K562 (cell line): ENCODE results near the gene CLASP1. TPM values are rescaled to one million over a fixed set of nuclear protein-coding genes. Genes with fewer than 3 reads are reported as not detected.

ENCODE experiments used
- BHLHE40 ChIP-seq: IDR thresholded peaks from 2 replicates; pipeline ENCODE4 v1.6.1; 2011; ENCODE audit warnings: low read length, improper control_type of control experiment
- CCNT2 ChIP-seq: IDR thresholded peaks from 2 replicates; pipeline ENCODE4 v1.6.1; 2011; ENCODE audit warnings: borderline replicate concordance, low read depth, mild to moderate bottlenecking, moderate library complexity, mixed read lengths, low read length; ENCODE audit not compliant: insufficient read length; ENCODE audit errors: extremely low read depth
- CREB3L1 ChIP-seq: fragments of 450-650 bp; IDR thresholded peaks from 2 replicates; pipeline ENCODE4 v1.6.1; 2014; ENCODE audit warnings: low read depth, mild to moderate bottlenecking, moderate library complexity, borderline replicate concordance
- EGR1 ChIP-seq: fragments of 450-650 bp; conservative IDR thresholded peaks from 2 replicates; pipeline ENCODE4 v1.6.1; 2017; ENCODE audit warnings: mild to moderate bottlenecking
- FOSL1 ChIP-seq: fragments of 200-800 bp; sonication (Bioruptor generic); conservative IDR thresholded peaks from 2 replicates; pipeline ENCODE4 v1.6.1; 2016; ENCODE audit warnings: missing genetic modification characterization, missing compliant biosample characterization
- HDAC3 ChIP-seq: fragments of 450-650 bp; IDR thresholded peaks from 2 replicates; pipeline ENCODE4 v1.6.1; 2018; ENCODE audit warnings: borderline replicate concordance, mild to moderate bottlenecking, moderate library complexity; ENCODE audit not compliant: partially characterized antibody
- HINFP ChIP-seq: fragments of 450-650 bp; conservative IDR thresholded peaks from 2 replicates; pipeline ENCODE4 v1.6.1; 2016; ENCODE audit warnings: missing genetic modification characterization, low read depth, mild to moderate bottlenecking, control low read depth, missing compliant biosample characterization
- ID3 ChIP-seq, 2 experiments: fragments of 250-450 bp in 1 of 2; fragments of 450-650 bp in 1 of 2; sonication (Bioruptor Pico) in 1 of 2; IDR thresholded peaks; 2 replicates each; pipeline versions ENCODE4 v1.6.1 to v1.8.0; 2016 to 2021; ENCODE audit warnings: mild to moderate bottlenecking in 2 of 2, moderate library complexity in 2 of 2, missing compliant biosample characterization in 1 of 2, missing genetic modification characterization in 1 of 2
- MEIS2 ChIP-seq: fragments of 450-650 bp; IDR thresholded peaks from 2 replicates; pipeline ENCODE4 v1.6.1; 2014; ENCODE audit warnings: mild to moderate bottlenecking; ENCODE audit not compliant: partially characterized antibody
- NR4A1 ChIP-seq, 2 experiments: fragments of 250-450 bp in 1 of 2; fragments of 450-650 bp in 1 of 2; sonication (Bioruptor Pico) in 1 of 2; IDR thresholded peaks; 2 replicates each; pipeline versions ENCODE4 v1.4.0 to v1.6.1; 2016 to 2020; ENCODE audit warnings: mild to moderate bottlenecking in 2 of 2, missing compliant biosample characterization in 1 of 2, missing genetic modification characterization in 1 of 2, moderate library complexity in 1 of 2
- PHF8 ChIP-seq: fragments of 200-600 bp; sonication (generic); IDR thresholded peaks from 2 replicates; pipeline ENCODE4 v1.6.1; 2012; ENCODE audit warnings: mixed run types, mild to moderate bottlenecking, inconsistent platforms, low read length, moderate library complexity, borderline replicate concordance
- POLR2G ChIP-seq: fragments of 200-400 bp; formaldehyde crosslinking; IDR thresholded peaks from 2 replicates; pipeline ENCODE4 v1.6.1; 2017; ENCODE audit warnings: low read depth, mild to moderate bottlenecking, antibody characterized with exemption, low read length, moderate library complexity
- PTTG1 ChIP-seq: fragments of 450-650 bp; IDR thresholded peaks from 2 replicates; pipeline ENCODE4 v1.6.1; 2016; ENCODE audit warnings: low read depth, mild to moderate bottlenecking, missing genetic modification characterization, missing compliant biosample characterization
- RNF2 ChIP-seq: sonication (generic); IDR thresholded peaks from 2 replicates; pipeline ENCODE4 v1.6.1; 2016
- SMARCA5 ChIP-seq: fragments of 450-650 bp; IDR thresholded peaks from 2 replicates; pipeline ENCODE4 v1.6.1; 2016
- SMARCE1 ChIP-seq: fragments of 450-650 bp; IDR thresholded peaks from 2 replicates; pipeline ENCODE4 v1.7.1; 2016; ENCODE audit warnings: mild to moderate bottlenecking
- SNRNP70 ChIP-seq: fragments of 200-400 bp; formaldehyde crosslinking; optimal IDR thresholded peaks from 2 replicates; pipeline ENCODE3; 2017; ENCODE audit warnings: low read depth, low read length
- TAF1 ChIP-seq: IDR thresholded peaks from 2 replicates; pipeline ENCODE4 v1.6.1; 2011; ENCODE audit warnings: mild to moderate bottlenecking, low read length, moderate library complexity; ENCODE audit not compliant: insufficient read depth, control insufficient read depth, severe bottlenecking; ENCODE audit errors: extremely low read depth
- ZEB2 ChIP-seq: fragments of 450-650 bp; IDR thresholded peaks from 2 replicates; pipeline ENCODE4 v1.6.1; 2016
- ZNF584 ChIP-seq: fragments of 200-800 bp; sonication (Bioruptor generic); IDR thresholded peaks from 2 replicates; pipeline ENCODE4 v1.6.1; 2016; ENCODE audit warnings: low read depth, mild to moderate bottlenecking, missing genetic modification characterization, missing compliant biosample characterization
- ZNF778 ChIP-seq: fragments of 450-650 bp; formaldehyde crosslinking; IDR thresholded peaks from 2 replicates; pipeline ENCODE4 v1.4.0; 2020; ENCODE audit warnings: mild to moderate bottlenecking, moderate library complexity
- polyA plus RNA-seq, 8 experiments: library from polyadenylated mRNA; depleted of rRNA in 4 of 8; stranded (reverse) in 5 of 8; unstranded in 3 of 8; fragments of >200 nt; fragmentation: Nextera tagmentation in 2 of 8; fragmentation: Illumina TruSeq in 1 of 8; extraction: Ambion mirVana in 2 of 8; extraction: Trizol in 1 of 8; gene quantifications; 2 replicates each; pipeline versions ENCODE4 v1.2.1 to v1.2.3, GENCODE V29; 2011 to 2014; ENCODE audit warnings: inconsistent platforms in 1 of 8, missing spikeins in 1 of 8
- total RNA-seq, 7 experiments: library from RNA; depleted of rRNA in 6 of 7; stranded (reverse); fragments of >200 nt in 6 of 7; fragmentation: Illumina TruSeq in 2 of 7; extraction: Trizol in 2 of 7; gene quantifications; 2 replicates each; pipeline versions ENCODE4 v1.2.1 to v1.2.3, GENCODE V29; 2011 to 2021; ENCODE audit warnings: low replicate concordance in 1 of 7

CLASP1 gene
- total and polyA plus RNA-seq, 9 of the 15 experiments (the other 6 are each of a cell fraction or from before 2014, with no cell fraction given): 1.7 to 40.3 (median 20.7) TPM

GRCh38 chr2:121596221-121597080 is 52.8 kb downstream of the CLASP1 start (continued):
- TF ChIP-seq BHLHE40: peak; percentile 22; the same call in 1 of the 2 replicates
- TF ChIP-seq ZNF778 (CRISPR knock-in tag): no peak
- TF ChIP-seq SMARCE1: peak; percentile 93
- TF ChIP-seq ZEB2: peak; percentile 88
- TF ChIP-seq POLR2G: peak; percentile 55
- TF ChIP-seq ZNF584 (CRISPR knock-in tag): 0 out of 2 replicates have a peak, but pooled peaks have one; percentile 41
- no peak; the same call in 1 of the 2 replicates for TF ChIP-seq PHF8
- peak; percentile 88 for TF ChIP-seq CCNT2
- TF ChIP-seq ID3 (CRISPR knock-in tag; IDR thresholded peaks at IDR 0.05): no peak
- TF ChIP-seq ID3 (tag; IDR thresholded peaks at IDR 0.05): peak; percentile 67; the same call in 1 of the 2 replicates
- TF ChIP-seq EGR1: no peak
- TF ChIP-seq MEIS2: peak; percentile 97
- no peak for TF ChIP-seq CREB3L1
- no peak for TF ChIP-seq TAF1
- no peak for TF ChIP-seq SMARCA5
- no peak for TF ChIP-seq PTTG1 (tag)
- TF ChIP-seq RNF2: peak; percentile 90
- no peak for TF ChIP-seq HINFP (tag)
- TF ChIP-seq SNRNP70: no peak
- TF ChIP-seq HDAC3: peak; percentile 94
- TF ChIP-seq NR4A1 (CRISPR knock-in tag; IDR thresholded peaks at IDR 0.05): no peak
- TF ChIP-seq NR4A1 (tag; IDR thresholded peaks at IDR 0.05): no peak
- TF ChIP-seq FOSL1: peak; percentile 40; the same call in 1 of the 2 replicates
